NCI-H460 (cell line): ENCODE results near the gene GTF2F1. TPM values are rescaled to one million over a fixed set of nuclear protein-coding genes. Genes with fewer than 3 reads are reported as not detected.
"Not testable (repeated sequence)": the region's sequence is repeated elsewhere in the genome, so short reads cannot be mapped to it uniquely, and the experiment has no call there.

Source experiments
- DNase-seq: peaks from one replicate; pipeline ENCODE4 v3.0.0-alpha.2; 2016; ENCODE audit warnings: low read depth; ENCODE audit errors: extremely low read depth
- small RNA-seq, 2 experiments: library from RNA; depleted of rRNA; stranded (forward); fragments of <200 nt; gene quantifications; one replicate each; pipeline ENCODE3, GENCODE V24; 2014
- total RNA-seq: library from RNA; depleted of rRNA; stranded (reverse); fragments of >200 nt; shearing (Covaris generic); gene quantifications from 2 replicates; pipeline ENCODE4 v1.2.3, GENCODE V29; 2014; rRNA removed

GTF2F1 gene
- total RNA-seq, 1 experiment from 2014 or later = 44.1 TPM

- not testable (repeated sequence) for DNase-seq
These were observed 32.5 kb downstream of the GTF2F1 start for GRCh38 chr19:6360445-6360844.

- no peak for DNase-seq
These were observed 33.2 kb downstream of the GTF2F1 start for GRCh38 chr19:6359568-6360341.

GRCh38 chr19:6358003-6358402 is 35.0 kb downstream of the GTF2F1 start:
- DNase-seq = no peak

- DNase-seq = no peak
These were observed 35.8 kb downstream of the GTF2F1 start for GRCh38 chr19:6357174-6357573.

GRCh38 chr19:6355321-6356040 is 37.5 kb downstream of the GTF2F1 start:
- not testable (repeated sequence) for DNase-seq

- no peak for DNase-seq
These were observed 38.8 kb downstream of the GTF2F1 start for GRCh38 chr19:6354098-6354674.

- no peak for DNase-seq
These were observed 40.4 kb downstream of the GTF2F1 start for GRCh38 chr19:6352381-6353165.

DNA sequence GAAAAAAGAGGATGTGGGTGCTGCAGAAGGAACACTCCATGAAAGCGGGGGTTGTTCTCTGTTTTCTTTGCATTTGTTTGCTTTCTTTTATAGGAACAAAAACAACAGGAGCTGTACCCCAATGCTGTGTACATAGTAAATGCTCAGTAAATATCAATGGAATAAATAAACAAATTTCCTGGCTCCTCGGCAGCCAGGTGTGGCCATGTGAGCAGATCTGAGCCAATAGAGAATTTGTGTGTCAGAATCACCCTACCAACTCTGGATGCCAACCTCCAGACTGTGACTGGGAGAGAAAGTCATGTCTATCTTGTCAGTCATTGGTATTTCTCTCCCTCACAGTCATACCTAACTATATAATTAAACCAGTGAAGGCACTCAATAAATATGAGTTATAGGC is 42.3 kb downstream of the GTF2F1 start:
- DNase-seq = no peak

- not testable (repeated sequence) for DNase-seq
These were observed 43.7 kb downstream of the GTF2F1 start for GRCh38 chr19:6349271-6349670.

- no peak for DNase-seq
These were observed 49.5 kb downstream of the GTF2F1 start for GRCh38 chr19:6343462-6343861.

GRCh38 chr19:6340493-6341201 is 52.3 kb downstream of the GTF2F1 start:
- no peak for DNase-seq

- DNase-seq = no peak
These were observed 58.3 kb downstream of the GTF2F1 start for GRCh38 chr19:6334490-6335285.

DNA sequence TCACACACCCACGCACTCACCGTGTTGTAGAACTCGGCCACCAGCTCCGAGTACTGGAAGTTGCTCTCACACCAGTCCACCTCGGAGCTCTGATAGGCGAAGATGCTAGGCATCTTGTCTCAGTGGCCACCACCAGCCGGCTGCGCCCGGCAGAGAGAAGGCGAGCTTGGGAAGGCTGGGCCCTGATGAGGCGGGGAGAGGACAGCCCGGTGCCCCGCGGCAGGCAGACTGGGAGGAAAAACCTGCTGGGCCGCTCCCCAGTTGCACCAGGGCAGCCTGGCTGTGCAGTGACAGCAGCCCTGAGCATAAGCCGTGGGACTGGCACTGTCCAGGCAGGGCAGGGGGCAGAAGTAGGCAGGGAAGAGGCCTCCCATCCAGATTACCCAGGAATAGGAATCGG is 59.5 kb downstream of the GTF2F1 start, which contains the start of gene ACER1:
Gene ACER1 (minus strand): TSS at position 174 of the 400 bp plus-strand sequence. CDS start 61 bp downstream, at position 113.
- DNase-seq = no peak

Small RNAs within 50 kb of the gene (small RNA-seq; reads per million reads assigned to genes)
- gene MIR6790 (0 reads per million in 2 experiments), gene MIR6885 (0 to 0.06 reads per million in 2 experiments)

Other genes with a start within 250 kb of the GTF2F1 start
- gene MLLT1, start 113.2 kb downstream of the GTF2F1 start, total RNA-seq = 14.6 and 17.8 TPM in 2 replicates
- not detected in 2 replicates for gene ACER1, start 59.6 kb downstream of the GTF2F1 start, total RNA-seq
- 61.2 and 64.7 TPM in 2 replicates for gene CLPP, start 31.6 kb downstream of the GTF2F1 start, total RNA-seq
- gene ALKBH7, start 20.4 kb downstream of the GTF2F1 start, total RNA-seq = 11.9 and 18.4 TPM in 2 replicates
- gene PSPN, start 17.2 kb downstream of the GTF2F1 start, total RNA-seq = 1.1 and 5.3 TPM in 2 replicates
- gene KHSRP, start 31.6 kb upstream of the GTF2F1 start, total RNA-seq = 73.6 and 92.4 TPM in 2 replicates
- gene SLC25A41, start 40.6 kb upstream of the GTF2F1 start, total RNA-seq = not detected in 2 replicates
- gene SLC25A23, start 66.6 kb upstream of the GTF2F1 start, total RNA-seq = 13.3 and 14.1 TPM in 2 replicates
- 0.20 TPM in 1 of 2 replicates, not detected in the other for gene CRB3, start 71.1 kb upstream of the GTF2F1 start, total RNA-seq
- gene DENND1C, start 88.6 kb upstream of the GTF2F1 start, total RNA-seq = 0.17 and 0.29 TPM in 2 replicates
- gene TUBB4A, start 109.1 kb upstream of the GTF2F1 start, total RNA-seq = 4.4 and 6.5 TPM in 2 replicates
- gene TNFSF9, start 137.9 kb upstream of the GTF2F1 start, total RNA-seq = 35.4 and 40.4 TPM in 2 replicates
- 136 and 144 TPM in 2 replicates for gene CD70, start 198.0 kb upstream of the GTF2F1 start, total RNA-seq